Stimulated activated CD8-positive, alpha-beta memory T cell treated with anti-CD3 and anti-CD28 coated beads, Interleukin-12 subunit alpha, Interleukin-12 subunit beta, amount 100 ng/mL, for 1 hour (primary cell): ENCODE data around the gene CDC34.

Experiments
- DNase-seq: peaks from one replicate; pipeline ENCODE4 v3.0.0-alpha.2; 2020; ENCODE audit warnings: low read depth

The CDC34 gene

DNA sequence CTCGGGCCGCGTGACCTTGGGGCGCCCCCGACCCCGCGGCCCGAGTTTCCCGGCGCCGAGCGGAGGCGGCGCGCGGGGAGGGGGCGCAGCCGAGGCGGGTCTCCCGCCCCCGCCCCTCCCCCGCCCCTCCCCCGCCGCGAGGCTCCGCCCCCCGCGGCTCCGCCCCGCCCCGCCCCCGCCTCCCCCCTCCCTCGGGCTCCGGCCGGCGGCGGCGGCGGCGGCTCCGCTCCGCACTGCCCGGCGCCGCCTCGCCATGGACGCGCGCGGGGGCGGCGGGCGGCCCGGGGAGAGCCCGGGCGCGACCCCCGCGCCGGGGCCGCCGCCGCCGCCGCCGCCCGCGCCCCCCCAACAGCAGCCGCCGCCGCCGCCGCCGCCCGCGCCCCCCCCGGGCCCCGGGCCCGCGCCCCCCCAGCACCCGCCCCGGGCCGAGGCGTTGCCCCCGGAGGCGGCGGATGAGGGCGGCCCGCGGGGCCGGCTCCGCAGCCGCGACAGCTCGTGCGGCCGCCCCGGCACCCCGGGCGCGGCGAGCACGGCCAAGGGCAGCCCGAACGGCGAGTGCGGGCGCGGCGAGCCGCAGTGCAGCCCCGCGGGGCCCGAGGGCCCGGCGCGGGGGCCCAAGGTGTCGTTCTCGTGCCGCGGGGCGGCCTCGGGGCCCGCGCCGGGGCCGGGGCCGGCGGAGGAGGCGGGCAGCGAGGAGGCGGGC lies 58.3 kb downstream of the CDC34 start, which contains the start of gene HCN2:
Gene HCN2, plus strand, starts transcription at position 189 of the 703 bp plus-strand sequence. Its CDS starts 65 bp downstream, at position 254.
- no peak for DNase-seq

DNA sequence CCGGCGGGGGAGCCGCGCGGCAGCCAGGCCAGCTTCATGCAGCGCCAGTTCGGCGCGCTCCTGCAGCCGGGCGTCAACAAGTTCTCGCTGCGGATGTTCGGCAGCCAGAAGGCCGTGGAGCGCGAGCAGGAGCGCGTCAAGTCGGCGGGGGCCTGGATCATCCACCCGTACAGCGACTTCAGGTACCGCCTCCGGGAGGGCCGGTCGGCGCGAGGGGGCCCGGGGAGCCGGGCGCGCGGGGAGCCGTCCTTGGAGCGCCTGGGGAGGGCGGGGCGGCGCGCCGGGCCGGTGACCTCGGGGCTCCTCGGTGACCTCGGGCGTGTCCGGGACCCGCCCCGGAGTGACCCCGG lies 58.8 kb downstream of the CDC34 start:
- DNase-seq: no peak

DNA sequence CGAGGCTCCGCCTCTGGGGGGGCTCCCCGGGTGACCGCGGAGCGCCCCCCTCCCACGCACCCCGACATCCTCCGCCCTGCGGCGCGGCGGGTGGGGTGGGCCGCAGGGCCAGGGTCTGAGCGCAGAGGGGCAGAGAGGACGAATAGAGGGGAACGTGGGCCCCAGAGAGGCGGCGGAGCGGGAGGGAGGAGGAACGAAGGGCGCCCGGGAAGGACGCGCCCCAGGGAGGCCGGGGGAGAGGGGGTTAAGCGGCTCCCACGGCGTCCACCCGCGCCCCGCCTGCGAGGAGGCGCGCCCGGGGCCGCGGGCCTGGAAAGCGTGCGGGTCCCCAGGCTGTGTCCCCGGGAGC lies 59.2 kb downstream of the CDC34 start:
- no peak for DNase-seq

DNA sequence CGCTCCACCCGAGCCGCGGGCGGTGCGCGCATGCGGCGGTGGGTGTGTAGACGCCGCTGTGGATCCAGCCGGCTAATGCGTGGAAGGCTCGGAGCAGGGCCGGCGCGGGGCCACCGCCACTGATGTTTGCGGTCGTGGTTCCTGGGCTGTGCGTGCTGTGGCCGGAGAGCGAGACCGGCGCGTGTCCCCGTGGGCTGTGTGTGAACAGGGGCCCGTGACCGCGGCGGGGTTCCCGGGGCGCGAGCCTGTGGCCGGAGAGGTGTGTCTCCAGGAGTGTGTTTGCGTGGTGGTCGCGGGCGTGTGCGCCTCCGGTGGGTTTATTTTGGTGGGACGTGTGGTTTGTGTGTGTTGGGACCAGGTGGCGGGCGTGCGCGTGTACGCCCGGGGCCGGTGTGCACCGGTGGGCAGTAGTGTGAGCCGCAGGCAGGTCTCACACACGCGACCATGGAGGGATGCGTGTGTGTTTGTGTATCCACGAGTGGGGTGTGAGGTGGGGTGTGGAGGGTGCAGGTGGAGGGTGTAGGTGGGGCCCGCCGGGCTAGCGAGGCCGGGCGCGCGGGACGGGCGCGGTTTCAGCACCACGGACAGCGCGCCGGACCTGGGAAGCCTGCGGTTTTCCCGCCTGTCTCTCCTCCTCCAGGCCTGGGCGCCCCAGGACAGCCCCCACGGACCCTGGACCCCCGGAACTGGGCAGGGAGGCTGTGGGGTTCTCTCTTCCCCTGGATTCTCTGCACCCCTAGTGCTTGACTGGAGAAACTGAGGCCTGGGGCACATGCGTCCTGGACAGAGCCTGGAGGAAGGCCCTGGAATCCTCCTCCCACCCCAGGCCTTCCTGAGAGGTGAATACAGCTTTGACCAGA lies 59.8 kb downstream of the CDC34 start:
- no peak for DNase-seq
